Ishikawa (cell line): ENCODE data around the gene EQTN.

ENCODE experiments used
- CEBPB ChIP-seq: IDR thresholded peaks from 2 replicates; pipeline ENCODE4 v1.6.1; 2012
- CREB1 ChIP-seq: IDR thresholded peaks from 2 replicates; pipeline ENCODE4 v1.6.1; 2012; ENCODE audit warnings: low read depth
- EGR1 ChIP-seq: IDR thresholded peaks from 2 replicates; pipeline ENCODE4 v1.6.1; 2012
- EP300 ChIP-seq: IDR thresholded peaks from 2 replicates; pipeline ENCODE4 v1.6.1; 2012; ENCODE audit warnings: borderline replicate concordance
- FOXM1 ChIP-seq: IDR thresholded peaks from 2 replicates; pipeline ENCODE4 v1.6.1; 2012; ENCODE audit warnings: low read depth, borderline replicate concordance
- MAX ChIP-seq: IDR thresholded peaks from 2 replicates; pipeline ENCODE4 v1.6.1; 2012
- NFIC ChIP-seq: IDR thresholded peaks from 2 replicates; pipeline ENCODE4 v1.6.1; 2012
- RAD21 ChIP-seq: IDR thresholded peaks from 2 replicates; pipeline ENCODE4 v1.6.1; 2012; ENCODE audit warnings: low read depth
- REST ChIP-seq: IDR thresholded peaks from 2 replicates; pipeline ENCODE4 v1.6.1; 2012; ENCODE audit warnings: low read depth, mild to moderate bottlenecking
- TAF1 ChIP-seq: IDR thresholded peaks from 2 replicates; pipeline ENCODE4 v1.6.1; 2012; ENCODE audit warnings: low read depth, mild to moderate bottlenecking
- TCF12 ChIP-seq: IDR thresholded peaks from 2 replicates; pipeline ENCODE4 v1.6.1; 2012; ENCODE audit warnings: low read depth
- TEAD4 ChIP-seq: IDR thresholded peaks from 2 replicates; pipeline ENCODE4 v1.6.1; 2012
- YY1 ChIP-seq: IDR thresholded peaks from 2 replicates; pipeline ENCODE4 v1.6.1; 2012; ENCODE audit warnings: low read depth

GRCh38 chr9:27310582-27310981 lies 13.6 kb upstream of the EQTN start:
- TF ChIP-seq CEBPB (no peak), MAX (no peak), RAD21 (no peak), EP300 (no peak), TAF1 (no peak), NFIC (no peak), REST (no peak), YY1 (no peak), EGR1 (no peak), FOXM1 (no peak), TCF12 (no peak), CREB1 (no peak), TEAD4 (no peak)
